ENCODE data around the gene SEC14L1.
"Not testable (repeated sequence)": the region's sequence is repeated elsewhere in the genome, so short reads cannot be mapped to it uniquely, and the experiment has no call there.

Gene SEC14L1

DNA sequence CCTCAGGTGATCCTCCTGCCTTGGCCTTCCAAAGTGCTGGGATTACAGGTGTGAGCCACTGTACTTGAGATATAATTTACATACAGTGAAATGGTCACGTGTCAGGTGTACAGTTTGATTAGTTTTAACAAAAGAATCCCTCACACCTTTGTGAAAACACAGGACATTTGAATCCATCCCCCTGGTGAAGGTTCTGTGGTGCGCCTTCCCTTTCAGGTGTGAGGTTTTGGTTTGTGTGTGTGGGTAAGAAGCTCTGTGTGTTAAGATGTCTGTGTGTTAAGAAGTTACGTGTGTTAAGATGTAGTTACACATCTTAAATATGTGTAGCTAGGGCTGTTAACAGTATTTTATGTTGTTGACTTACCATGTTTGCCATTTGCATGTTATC is 4.4 kb downstream of the SEC14L1 start:
- peaks cover 76% of the 10 kb centered on the region for H3K4me1 Mint-ChIP-seq
- H3K27me3 Mint-ChIP-seq: no peaks in the 10 kb centered on the region
- peak overlapping the region; percentile 82 for H3K27ac Mint-ChIP-seq
- H3K36me3 Mint-ChIP-seq: peaks cover 64% of the 10 kb centered on the region
- H3K9me3 Mint-ChIP-seq: no peaks in the 10 kb centered on the region
- H3K4me3 Mint-ChIP-seq: peak overlapping the region; percentile 69
- no peak for ATAC-seq

DNA sequence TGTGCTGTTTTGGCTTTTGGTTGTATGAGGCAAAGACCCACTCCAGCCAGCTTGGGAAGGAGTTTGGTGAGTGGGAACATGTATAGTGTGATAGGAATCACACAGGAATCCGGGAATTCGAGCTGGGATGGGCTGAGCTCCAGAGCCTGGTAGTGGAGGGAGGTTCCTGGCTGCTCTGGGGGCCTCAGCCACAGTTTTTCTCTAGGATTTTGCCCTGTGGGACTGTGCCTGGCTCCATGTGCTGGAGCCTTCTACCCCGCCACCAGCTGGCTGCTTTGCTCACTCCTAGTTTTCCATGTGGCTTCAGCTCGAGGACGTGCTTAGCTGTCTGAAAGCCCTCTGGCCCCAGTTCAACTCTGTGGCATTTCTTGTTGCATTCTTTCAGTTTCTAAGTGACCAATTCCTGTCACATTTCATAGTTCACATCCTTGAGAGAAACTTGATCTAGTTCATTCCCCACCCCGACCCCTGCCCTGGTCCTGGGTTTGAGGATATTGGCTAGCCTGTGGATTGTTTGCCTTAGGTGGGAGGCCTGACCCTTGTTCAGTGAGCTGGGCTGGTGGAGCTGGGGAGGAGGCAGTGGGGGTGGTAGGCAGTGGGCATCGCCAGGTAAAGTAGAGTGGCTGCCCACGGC is 5.0 kb downstream of the SEC14L1 start:
- Mint-ChIP-seq H3K36me3 (peaks cover 69% of the 10 kb centered on the region), H3K27me3 (no peaks in the 10 kb centered on the region), H3K4me3 (peak overlapping the region; percentile 77), H3K4me1 (peaks cover 82% of the 10 kb centered on the region), H3K9me3 (no peaks in the 10 kb centered on the region), H3K27ac (peak overlapping the region; percentile 82)
- ATAC-seq: peak; percentile 14

DNA sequence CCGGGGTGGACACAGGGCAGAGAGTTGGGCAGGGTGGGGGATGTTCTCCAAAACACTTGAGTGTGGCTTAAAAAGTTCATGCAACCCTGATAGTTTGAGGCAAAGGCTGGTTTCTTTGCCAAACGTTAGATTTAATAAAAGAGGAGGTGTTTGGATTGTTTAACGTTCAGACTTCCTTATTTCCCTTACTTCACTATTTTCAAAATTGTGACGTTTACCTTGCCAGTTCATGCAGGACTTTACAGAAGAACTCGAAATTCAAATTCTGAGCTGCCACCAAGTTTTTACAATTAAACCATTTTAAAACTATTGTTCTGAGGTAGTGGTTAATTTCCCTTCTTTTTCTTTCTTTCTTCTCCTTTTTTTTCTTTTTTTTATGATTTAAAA is 5.5 kb downstream of the SEC14L1 start:
- peak overlapping the region; percentile 77 for H3K4me3 Mint-ChIP-seq
- H3K4me1 Mint-ChIP-seq: peaks cover 86% of the 10 kb centered on the region

GRCh38 chr17:77146882-77147281 is 6.1 kb downstream of the SEC14L1 start:
- Mint-ChIP-seq H3K4me1 (peaks cover 82% of the 10 kb centered on the region), H3K9me3 (no peaks in the 10 kb centered on the region), H3K27ac (peak overlapping the region; percentile 40), H3K4me3 (peak overlapping the region; percentile 74), H3K27me3 (no peaks in the 10 kb centered on the region), H3K36me3 (peaks cover 74% of the 10 kb centered on the region)
- ATAC-seq: peak; percentile 46

More for the DNA sequence above, 5.5 kb downstream of the SEC14L1 start:
- Mint-ChIP-seq H3K36me3 (peaks cover 74% of the 10 kb centered on the region), H3K9me3 (no peaks in the 10 kb centered on the region), H3K27ac (peak overlapping the region; percentile 82), H3K27me3 (no peaks in the 10 kb centered on the region)
- ATAC-seq: no peak

DNA sequence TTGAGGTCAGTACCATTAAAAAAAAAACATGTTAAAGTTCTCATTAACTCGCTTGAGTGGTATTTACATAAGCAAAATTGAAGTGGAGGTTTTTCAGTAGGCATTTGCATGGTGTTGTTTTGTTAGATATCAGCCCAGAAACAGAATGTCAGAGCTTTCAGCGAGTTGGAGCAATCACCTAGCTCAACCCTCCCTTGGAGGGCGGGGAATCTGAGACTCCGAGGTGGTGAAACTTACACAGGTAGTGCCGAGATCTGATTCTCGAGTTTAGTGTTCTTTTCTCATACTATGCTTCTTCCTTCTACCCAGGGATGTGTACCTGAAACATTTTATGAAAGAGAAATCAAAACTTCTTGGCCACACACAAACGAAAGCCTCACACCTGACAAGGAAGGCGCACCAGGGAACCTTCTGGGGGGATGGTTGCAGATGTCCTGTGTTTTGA is 6.6 kb downstream of the SEC14L1 start:
- Mint-ChIP-seq H3K4me3 (peak overlapping the region; percentile 74), H3K36me3 (peaks cover 73% of the 10 kb centered on the region), H3K9me3 (no peaks in the 10 kb centered on the region), H3K27ac (peak overlapping the region; percentile 40), H3K27me3 (no peaks in the 10 kb centered on the region), H3K4me1 (peaks cover 77% of the 10 kb centered on the region)
- peak; percentile 55 for ATAC-seq

DNA sequence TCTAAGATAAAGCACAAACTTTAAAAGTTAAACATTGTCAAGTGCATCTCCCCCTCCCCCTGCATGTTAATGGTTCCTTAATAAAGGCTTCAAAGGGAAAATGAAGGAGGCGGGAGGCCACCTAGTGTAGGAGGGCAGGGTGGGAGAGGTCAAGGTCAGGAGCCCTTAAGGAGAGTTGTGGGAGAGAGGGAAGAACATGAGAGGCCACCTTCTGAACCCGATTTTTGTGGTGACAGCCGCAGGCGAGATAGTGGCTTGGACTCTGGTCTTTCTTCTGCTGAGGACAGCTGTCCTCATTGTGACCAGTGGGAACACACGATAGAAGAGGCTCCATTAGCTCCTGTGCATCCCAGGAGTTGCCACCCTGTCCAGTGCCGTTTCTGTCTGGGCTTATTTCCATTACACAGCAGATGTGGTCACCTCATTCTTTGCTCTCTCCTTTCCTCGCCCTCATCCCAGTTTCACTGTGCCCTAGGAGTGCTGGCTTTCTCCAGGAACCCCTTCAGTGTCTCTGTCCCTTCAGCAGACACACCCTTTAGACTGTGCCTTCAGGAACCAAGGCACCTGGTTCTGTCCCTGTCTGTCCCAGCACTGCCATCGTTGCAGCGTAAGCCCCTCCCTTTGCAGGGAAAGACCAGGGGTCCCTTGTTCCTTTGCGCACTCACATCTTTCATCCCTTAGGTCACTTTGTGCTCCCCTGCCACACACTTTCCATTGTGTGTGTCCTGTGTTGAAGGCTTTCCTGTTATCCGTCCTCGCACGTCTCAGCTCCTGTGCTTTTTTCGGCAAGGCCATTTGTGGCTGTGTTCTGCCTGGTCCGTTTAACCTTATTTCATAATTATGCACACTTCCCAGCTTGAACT is 7.5 kb downstream of the SEC14L1 start:
- Mint-ChIP-seq H3K4me1 (peaks cover 76% of the 10 kb centered on the region), H3K4me3 (no peak overlapping the region), H3K27me3 (no peaks in the 10 kb centered on the region), H3K36me3 (peaks cover 72% of the 10 kb centered on the region), H3K9me3 (no peaks in the 10 kb centered on the region), H3K27ac (no peak overlapping the region)
- ATAC-seq: no peak

- Mint-ChIP-seq H3K27ac (no peak overlapping the region), H3K36me3 (peaks cover 65% of the 10 kb centered on the region)
These were observed 8.3 kb downstream of the SEC14L1 start for GRCh38 chr17:77148940-77149510.

DNA sequence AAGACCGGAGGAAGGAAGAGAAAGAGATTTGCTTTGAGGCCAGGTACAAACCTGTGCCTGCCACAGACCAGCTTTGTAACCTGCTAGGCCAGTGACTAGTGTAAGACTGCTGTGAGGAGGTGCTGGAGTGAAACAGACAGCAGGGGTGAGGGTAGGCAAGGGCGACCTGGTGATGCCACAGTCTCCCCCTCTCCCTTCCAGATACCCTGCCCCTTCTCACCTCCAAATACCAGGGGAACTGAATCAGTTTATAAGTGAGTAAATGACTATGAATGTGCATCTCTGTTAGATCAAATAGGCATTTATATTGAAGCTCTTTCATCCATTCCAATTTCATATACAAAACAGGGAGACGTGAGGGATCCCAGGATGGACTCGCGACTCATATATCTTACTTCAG is 9.4 kb downstream of the SEC14L1 start:
- no peak for ATAC-seq
- no peaks in the 10 kb centered on the region for H3K9me3 Mint-ChIP-seq

More at GRCh38 chr17:77148940-77149510, 8.3 kb downstream of the SEC14L1 start:
- Mint-ChIP-seq H3K4me1 (peaks cover 76% of the 10 kb centered on the region), H3K4me3 (no peak overlapping the region), H3K27me3 (no peaks in the 10 kb centered on the region), H3K9me3 (no peaks in the 10 kb centered on the region)
- no peak for ATAC-seq

GRCh38 chr17:77151186-77151585 is 10.4 kb downstream of the SEC14L1 start:
- Mint-ChIP-seq H3K27me3 (no peaks in the 10 kb centered on the region), H3K27ac (no peak overlapping the region), H3K9me3 (no peaks in the 10 kb centered on the region), H3K36me3 (peaks cover 62% of the 10 kb centered on the region), H3K4me1 (peaks cover 77% of the 10 kb centered on the region), H3K4me3 (no peak overlapping the region)
- ATAC-seq: no peak

More for the DNA sequence above, 9.4 kb downstream of the SEC14L1 start:
- H3K36me3 Mint-ChIP-seq: peaks cover 61% of the 10 kb centered on the region
- no peak overlapping the region for H3K27ac Mint-ChIP-seq
- peaks cover 77% of the 10 kb centered on the region for H3K4me1 Mint-ChIP-seq
- no peak overlapping the region for H3K4me3 Mint-ChIP-seq
- H3K27me3 Mint-ChIP-seq: no peaks in the 10 kb centered on the region

- not testable (repeated sequence) for H3K27me3 Mint-ChIP-seq, H3K27ac Mint-ChIP-seq, ATAC-seq, H3K9me3 Mint-ChIP-seq, H3K4me3 Mint-ChIP-seq
- H3K36me3 Mint-ChIP-seq: peaks cover 59% of the 10 kb centered on the region
- H3K4me1 Mint-ChIP-seq: peaks cover 72% of the 10 kb centered on the region
These were observed 11.3 kb downstream of the SEC14L1 start for GRCh38 chr17:77152056-77152455.

DNA sequence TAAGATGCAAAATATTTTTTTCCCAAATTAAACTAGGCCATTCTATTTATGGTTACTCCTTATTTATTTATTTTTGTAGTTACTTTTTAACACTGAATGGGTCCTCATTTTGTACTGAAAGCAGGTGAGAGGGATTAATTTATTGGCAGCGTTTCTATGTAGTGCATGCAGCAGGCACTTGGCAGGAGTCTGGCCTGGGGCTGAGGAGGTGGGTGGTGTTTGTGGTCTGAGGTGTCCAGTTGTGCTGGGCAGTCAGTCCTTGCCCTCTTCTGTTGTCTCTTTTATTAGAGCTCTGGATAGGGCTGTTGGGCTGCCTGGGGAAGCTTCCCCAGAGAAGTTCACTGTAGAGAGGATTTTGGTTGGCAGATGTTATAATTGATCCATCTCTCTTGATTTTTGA is 12.7 kb downstream of the SEC14L1 start:
- H3K27me3 Mint-ChIP-seq: no peaks in the 10 kb centered on the region
- H3K4me3 Mint-ChIP-seq: no peak overlapping the region
- no peaks in the 10 kb centered on the region for H3K9me3 Mint-ChIP-seq
- ATAC-seq: no peak
- H3K4me1 Mint-ChIP-seq: peaks cover 70% of the 10 kb centered on the region
- H3K27ac Mint-ChIP-seq: no peak overlapping the region
- peaks cover 52% of the 10 kb centered on the region for H3K36me3 Mint-ChIP-seq

- Mint-ChIP-seq H3K27me3 (no peaks in the 10 kb centered on the region), H3K9me3 (no peaks in the 10 kb centered on the region), H3K4me1 (peaks cover 64% of the 10 kb centered on the region), H3K27ac (no peak overlapping the region), H3K36me3 (peaks cover 46% of the 10 kb centered on the region), H3K4me3 (no peak overlapping the region)
- ATAC-seq: no peak
These were observed 13.3 kb downstream of the SEC14L1 start for GRCh38 chr17:77153999-77154586.

GRCh38 chr17:77155125-77155524 is 14.4 kb downstream of the SEC14L1 start:
- H3K27me3 Mint-ChIP-seq: no peaks in the 10 kb centered on the region
- H3K4me3 Mint-ChIP-seq: no peak overlapping the region
- no peaks in the 10 kb centered on the region for H3K9me3 Mint-ChIP-seq
- no peak for ATAC-seq
- peak overlapping the region; percentile 62 for H3K27ac Mint-ChIP-seq
- peaks cover 39% of the 10 kb centered on the region for H3K36me3 Mint-ChIP-seq
- H3K4me1 Mint-ChIP-seq: peaks cover 69% of the 10 kb centered on the region

GRCh38 chr17:77157766-77158165 is 17.0 kb downstream of the SEC14L1 start:
- H3K4me3 Mint-ChIP-seq, ATAC-seq, H3K9me3 Mint-ChIP-seq, H3K27ac Mint-ChIP-seq, H3K27me3 Mint-ChIP-seq: not testable (repeated sequence)
- Mint-ChIP-seq H3K36me3 (peaks cover 37% of the 10 kb centered on the region), H3K4me1 (peaks cover 76% of the 10 kb centered on the region)

Measured in stimulated activated memory B cell treated with anti-CD40 and anti-IgM and Interleukin-4, amounts not matched to agents 10 μg/mL and 1 μg/mL and 100 μg/mL, for 72 hours (primary cell).